GM12875 (cell line): Measurements from ENCODE around the gene HS6ST2.

Experiments
- H3K4me3 ChIP-seq: one replicate; pipeline ENCODE4 v1.5.1; 2011; ENCODE audit warnings: low read depth, low read length, control low read depth
- CTCF ChIP-seq: IDR thresholded peaks from 2 replicates; pipeline ENCODE4 v1.5.1; 2011; ENCODE audit warnings: low read depth, mild to moderate bottlenecking, control low read depth, inconsistent platforms, low read length, moderate library complexity, borderline replicate concordance; ENCODE audit not compliant: insufficient read depth

Gene HS6ST2

GRCh38 chrX:132862562-132862961 is 95.9 kb downstream of the HS6ST2 start:
- TF ChIP-seq CTCF, result no peak
- H3K4me3 ChIP-seq, result no peak overlapping the region

- TF ChIP-seq CTCF, result no peak
- no peak overlapping the region for H3K4me3 ChIP-seq
Measured at GRCh38 chrX:132861076-132861475, 97.4 kb downstream of the HS6ST2 start.

GRCh38 chrX:132860200-132860599 is 98.2 kb downstream of the HS6ST2 start:
- no peak for TF ChIP-seq CTCF
- H3K4me3 ChIP-seq, result no peak overlapping the region

- no peak for TF ChIP-seq CTCF
- no peak overlapping the region for H3K4me3 ChIP-seq
Measured at GRCh38 chrX:132858018-132858417, 100.4 kb downstream of the HS6ST2 start.

GRCh38 chrX:132855780-132856341 is 102.6 kb downstream of the HS6ST2 start:
- no peak overlapping the region for H3K4me3 ChIP-seq
- no peak for TF ChIP-seq CTCF

GRCh38 chrX:132853040-132853439 is 105.4 kb downstream of the HS6ST2 start:
- H3K4me3 ChIP-seq, result no peak overlapping the region
- no peak for TF ChIP-seq CTCF

- no peak overlapping the region for H3K4me3 ChIP-seq
- TF ChIP-seq CTCF, result no peak
Measured at GRCh38 chrX:132848296-132848970, 110.0 kb downstream of the HS6ST2 start.
